Neural crest cell (in vitro differentiated cells): Measurements from ENCODE around the gene CCDC40. TPM values are rescaled to one million over a fixed set of nuclear protein-coding genes. Genes with fewer than 3 reads are reported as not detected.

Experiments
- DNase-seq: peaks from one replicate; pipeline ENCODE4 v3.0.0; 2021; ENCODE audit warnings: low read depth, mixed read lengths, low spot score
- H3K27ac Mint-ChIP-seq: one replicate; pipeline ENCODE4 v1.8.0; 2021; ENCODE audit warnings: mild to moderate bottlenecking, mixed read lengths; ENCODE audit not compliant: unreplicated experiment
- H3K27me3 Mint-ChIP-seq: 2 replicates; pipeline ENCODE4 v1.8.0; 2021; ENCODE audit warnings: low read depth, mild to moderate bottlenecking, mixed read lengths
- H3K36me3 Mint-ChIP-seq: 2 replicates; pipeline ENCODE4 v1.8.0; 2021; ENCODE audit warnings: low read depth, mild to moderate bottlenecking, mixed read lengths
- H3K4me1 Mint-ChIP-seq: 2 replicates; pipeline ENCODE4 v1.8.0; 2021; ENCODE audit warnings: mixed read lengths
- H3K4me3 Mint-ChIP-seq: one replicate; pipeline ENCODE4 v1.8.0; 2021; ENCODE audit warnings: mild to moderate bottlenecking, mixed read lengths
- H3K9me3 Mint-ChIP-seq: 2 replicates; pipeline ENCODE4 v1.8.0; 2021; ENCODE audit warnings: mixed read lengths
- total RNA-seq: library from RNA; stranded (reverse); gene quantifications from 2 replicates; pipeline ENCODE4 v1.2.1, GENCODE V29; 2021
- TF ChIP-seq, protein P1 (sequence below): fragments of 200-600 bp; sonication (generic); conservative IDR thresholded peaks from 2 replicates; pipeline ENCODE4 v1.5.0; 2021; ENCODE audit warnings: antibody characterized with exemption, mild to moderate bottlenecking

CCDC40 gene
- total RNA-seq, 1 donor from 2014 or later, result 22.7 TPM

DNA sequence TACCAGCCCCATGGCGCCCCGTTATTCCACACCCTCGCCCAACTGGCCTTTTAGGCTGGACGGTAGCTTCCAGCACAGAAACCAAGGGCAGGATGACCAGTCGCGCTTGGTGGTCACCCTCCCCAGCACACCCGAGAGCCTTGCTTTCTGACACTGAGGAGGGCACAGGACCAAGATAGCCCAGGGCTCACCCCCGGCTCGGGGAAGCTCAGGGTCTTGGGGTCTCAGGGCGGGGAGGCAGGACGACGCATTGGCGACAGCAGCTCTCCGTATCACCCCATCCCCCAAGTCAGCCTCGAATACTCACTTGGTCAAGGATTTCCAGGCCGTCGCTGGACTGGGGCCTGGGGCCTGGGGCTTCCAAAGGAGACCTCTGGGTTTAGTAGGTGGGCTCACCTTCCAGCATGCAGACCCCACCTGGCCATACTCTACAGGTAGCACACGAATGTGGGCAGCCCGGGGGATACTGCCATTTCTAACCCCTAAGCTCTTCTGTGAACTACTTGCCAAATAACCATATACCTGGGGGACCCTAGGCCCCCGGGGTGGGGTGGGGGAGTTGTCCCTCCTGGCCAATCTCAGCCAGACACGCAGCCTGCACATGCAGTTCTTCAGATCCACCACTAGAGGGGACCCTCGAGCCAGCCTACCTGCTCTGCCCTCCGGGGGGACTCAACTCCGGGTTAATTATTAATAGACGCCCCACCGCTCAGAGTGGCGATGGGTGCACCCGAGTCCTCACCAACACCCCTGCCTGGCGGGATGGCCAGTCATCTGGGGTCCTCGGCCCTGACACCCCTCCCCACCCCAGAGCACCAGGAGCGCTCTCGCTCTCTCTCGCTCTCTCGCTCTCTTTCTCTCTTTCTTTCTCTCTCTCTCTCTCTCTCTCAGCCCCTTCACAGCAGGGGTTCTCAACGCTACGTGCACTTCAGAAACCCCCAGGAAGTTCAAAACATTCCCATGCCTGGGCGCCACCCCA lies 30.8 kb upstream of the CCDC40 start:
- peaks cover 3% of the 10 kb centered on the region for H3K36me3 Mint-ChIP-seq
- TF ChIP-seq, protein P1, sequence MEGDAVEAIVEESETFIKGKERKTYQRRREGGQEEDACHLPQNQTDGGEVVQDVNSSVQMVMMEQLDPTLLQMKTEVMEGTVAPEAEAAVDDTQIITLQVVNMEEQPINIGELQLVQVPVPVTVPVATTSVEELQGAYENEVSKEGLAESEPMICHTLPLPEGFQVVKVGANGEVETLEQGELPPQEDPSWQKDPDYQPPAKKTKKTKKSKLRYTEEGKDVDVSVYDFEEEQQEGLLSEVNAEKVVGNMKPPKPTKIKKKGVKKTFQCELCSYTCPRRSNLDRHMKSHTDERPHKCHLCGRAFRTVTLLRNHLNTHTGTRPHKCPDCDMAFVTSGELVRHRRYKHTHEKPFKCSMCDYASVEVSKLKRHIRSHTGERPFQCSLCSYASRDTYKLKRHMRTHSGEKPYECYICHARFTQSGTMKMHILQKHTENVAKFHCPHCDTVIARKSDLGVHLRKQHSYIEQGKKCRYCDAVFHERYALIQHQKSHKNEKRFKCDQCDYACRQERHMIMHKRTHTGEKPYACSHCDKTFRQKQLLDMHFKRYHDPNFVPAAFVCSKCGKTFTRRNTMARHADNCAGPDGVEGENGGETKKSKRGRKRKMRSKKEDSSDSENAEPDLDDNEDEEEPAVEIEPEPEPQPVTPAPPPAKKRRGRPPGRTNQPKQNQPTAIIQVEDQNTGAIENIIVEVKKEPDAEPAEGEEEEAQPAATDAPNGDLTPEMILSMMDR, result peak; percentile 89
- H3K27ac Mint-ChIP-seq, result no peak overlapping the region
- no peak overlapping the region for H3K4me3 Mint-ChIP-seq
- DNase-seq, result peak; percentile 61
- H3K27me3 Mint-ChIP-seq, result no peaks in the 10 kb centered on the region
- H3K4me1 Mint-ChIP-seq, result peaks cover 6% of the 10 kb centered on the region
- H3K9me3 Mint-ChIP-seq, result no peaks in the 10 kb centered on the region

- Mint-ChIP-seq H3K4me3 (no peak overlapping the region), H3K4me1 (peaks cover 6% of the 10 kb centered on the region), H3K27ac (no peak overlapping the region), H3K27me3 (no peaks in the 10 kb centered on the region), H3K36me3 (peaks cover 3% of the 10 kb centered on the region), H3K9me3 (no peaks in the 10 kb centered on the region)
- TF ChIP-seq, protein P1, result no peak
- DNase-seq, result no peak
Measured at GRCh38 chr17:80006339-80006720, 30.1 kb upstream of the CCDC40 start.

DNA sequence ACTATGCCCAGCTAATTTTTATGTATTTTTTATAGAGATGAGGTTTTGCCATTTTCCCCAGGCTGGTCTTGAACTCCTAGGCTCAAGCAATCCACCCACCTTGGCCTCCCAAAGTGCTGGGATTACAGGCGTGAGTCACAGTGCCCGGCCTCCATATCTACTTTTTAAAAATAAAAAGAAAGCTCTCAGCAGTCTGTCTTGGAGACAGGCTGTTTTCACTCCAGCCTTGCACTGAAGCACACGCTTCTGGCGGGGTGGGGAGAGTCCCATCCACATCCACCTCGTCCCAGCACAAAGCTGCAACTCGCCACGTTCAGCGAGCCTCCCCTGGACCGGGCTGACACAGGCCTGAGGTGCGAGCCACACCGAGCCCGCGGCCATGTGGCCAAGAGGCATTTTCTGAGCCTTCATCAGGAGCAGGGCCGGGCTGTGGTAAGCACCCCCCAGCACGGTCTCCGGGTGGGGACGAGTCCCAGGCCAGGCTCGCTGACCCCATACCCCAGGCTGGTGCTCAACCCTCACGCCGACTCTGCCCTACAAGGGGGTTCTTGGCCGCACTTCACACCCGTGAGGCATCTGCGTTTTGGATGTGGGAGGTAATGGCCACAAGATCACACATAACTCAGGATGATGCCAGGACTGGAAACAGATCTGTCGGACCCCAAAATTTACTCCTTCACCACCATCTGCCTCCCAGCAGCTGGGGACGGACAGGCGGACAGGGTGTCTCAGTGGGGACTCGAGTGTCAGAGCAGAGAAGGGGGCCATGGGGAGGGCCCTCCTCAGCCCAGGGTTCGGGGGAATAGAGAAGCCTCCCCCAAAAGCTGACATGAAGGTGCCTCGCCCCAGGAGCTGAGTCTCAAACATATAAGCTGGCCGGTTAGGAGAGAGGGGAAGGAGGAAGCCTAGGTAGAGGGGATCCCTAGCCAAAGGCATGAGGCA lies 29.4 kb upstream of the CCDC40 start:
- Mint-ChIP-seq H3K9me3 (no peaks in the 10 kb centered on the region), H3K36me3 (peaks cover 3% of the 10 kb centered on the region), H3K27me3 (no peaks in the 10 kb centered on the region), H3K4me1 (peaks cover 6% of the 10 kb centered on the region), H3K27ac (no peak overlapping the region), H3K4me3 (no peak overlapping the region)
- DNase-seq, result no peak
- TF ChIP-seq, protein P1, result no peak

DNA sequence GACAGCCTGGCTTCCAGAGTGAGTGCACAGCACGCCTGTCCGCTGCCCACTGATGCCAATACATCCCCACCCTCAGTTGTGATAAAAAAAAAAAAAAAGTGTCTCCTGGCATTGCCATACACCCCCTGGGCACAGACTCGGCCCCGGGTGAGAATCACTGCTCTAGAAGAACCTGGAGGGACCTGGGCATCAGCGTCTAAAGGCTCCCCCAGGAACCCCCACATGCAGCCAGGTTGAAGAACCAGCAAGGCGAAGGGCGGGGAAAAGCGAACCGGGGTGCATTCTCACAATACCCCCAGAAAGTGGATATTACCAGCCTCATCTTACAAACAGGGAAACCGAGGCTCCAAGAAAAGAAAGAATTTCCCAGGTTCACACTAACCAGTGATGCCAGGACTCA lies 28.5 kb upstream of the CCDC40 start:
- Mint-ChIP-seq H3K27ac (no peak overlapping the region), H3K36me3 (no peaks in the 10 kb centered on the region), H3K27me3 (no peaks in the 10 kb centered on the region), H3K4me3 (no peak overlapping the region), H3K9me3 (no peaks in the 10 kb centered on the region), H3K4me1 (peaks cover 14% of the 10 kb centered on the region)
- DNase-seq, result no peak
- TF ChIP-seq, protein P1, result no peak

DNA sequence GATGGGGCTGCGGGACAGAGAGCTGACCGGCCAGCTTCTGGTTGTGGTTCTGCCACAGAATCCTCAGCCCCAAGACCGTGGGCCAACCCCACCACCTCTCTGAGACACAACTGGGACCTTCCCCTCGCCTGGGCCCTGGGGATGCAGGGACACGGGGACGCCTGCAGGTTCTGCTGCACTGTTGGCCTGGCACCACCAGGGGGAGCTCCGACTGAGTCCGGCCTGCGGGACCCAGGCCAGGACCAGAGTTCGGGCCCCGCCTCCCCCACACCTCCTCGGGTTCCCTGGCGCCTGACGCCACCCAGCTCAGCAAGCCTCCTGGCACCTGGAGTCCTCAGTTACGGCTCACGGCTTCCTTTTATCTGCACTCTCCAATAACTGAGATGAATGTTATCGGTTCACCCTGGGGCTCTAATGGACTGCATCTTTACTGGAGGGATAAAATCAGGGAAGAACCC lies 28.0 kb upstream of the CCDC40 start:
- Mint-ChIP-seq H3K36me3 (no peaks in the 10 kb centered on the region), H3K9me3 (no peaks in the 10 kb centered on the region), H3K4me3 (no peak overlapping the region), H3K27me3 (no peaks in the 10 kb centered on the region), H3K4me1 (peaks cover 16% of the 10 kb centered on the region), H3K27ac (no peak overlapping the region)
- TF ChIP-seq, protein P1, result peak; percentile 84
- DNase-seq, result peak; percentile 67
